ENCODE results near the gene MGP. TPM values are rescaled to one million over a fixed set of nuclear protein-coding genes. Genes with fewer than 3 reads are reported as not detected.
A peak's percentile ranks its signal among the peaks of the same experiment; 100 is the strongest.

MGP gene
- polyA plus RNA-seq, 1 of the 3 experiments (the other 2 are of a cell fraction): 76.2 TPM

DNA sequence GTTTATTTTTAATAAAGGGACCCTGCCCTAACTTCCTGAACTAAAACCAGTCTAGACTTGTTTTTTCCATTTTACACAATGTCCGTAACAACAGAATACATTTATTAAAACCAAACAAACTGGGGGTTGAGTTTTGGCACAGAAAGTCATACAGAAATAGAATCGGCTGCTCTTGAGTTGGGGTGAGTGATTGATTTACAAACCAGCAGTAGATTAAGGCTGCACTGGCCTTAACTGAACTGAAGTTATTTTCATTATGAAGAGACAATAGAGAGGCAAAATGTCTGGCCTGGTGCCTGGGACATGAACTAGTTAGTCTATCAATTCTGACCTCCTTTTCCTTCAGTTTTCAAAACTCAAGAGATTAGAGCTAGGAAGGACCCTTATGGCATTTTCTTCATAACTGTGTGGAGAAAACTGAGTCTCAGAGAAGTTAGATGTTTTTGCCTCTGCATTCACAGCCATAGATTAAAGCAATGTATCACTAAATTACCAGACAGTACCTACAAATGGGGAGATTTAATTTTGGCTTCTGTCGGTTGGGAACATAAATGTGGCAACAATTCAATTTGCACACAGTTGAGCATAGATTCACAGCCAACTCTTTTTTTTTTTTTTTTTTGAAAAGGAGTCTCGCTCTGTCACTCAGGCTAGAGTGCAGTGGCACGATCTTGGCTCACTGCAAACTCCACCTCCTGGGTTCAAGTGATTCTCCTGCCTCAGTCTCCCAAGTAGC, 19.8 kb upstream of the MGP start (continued):
- TF ChIP-seq, protein P1, sequence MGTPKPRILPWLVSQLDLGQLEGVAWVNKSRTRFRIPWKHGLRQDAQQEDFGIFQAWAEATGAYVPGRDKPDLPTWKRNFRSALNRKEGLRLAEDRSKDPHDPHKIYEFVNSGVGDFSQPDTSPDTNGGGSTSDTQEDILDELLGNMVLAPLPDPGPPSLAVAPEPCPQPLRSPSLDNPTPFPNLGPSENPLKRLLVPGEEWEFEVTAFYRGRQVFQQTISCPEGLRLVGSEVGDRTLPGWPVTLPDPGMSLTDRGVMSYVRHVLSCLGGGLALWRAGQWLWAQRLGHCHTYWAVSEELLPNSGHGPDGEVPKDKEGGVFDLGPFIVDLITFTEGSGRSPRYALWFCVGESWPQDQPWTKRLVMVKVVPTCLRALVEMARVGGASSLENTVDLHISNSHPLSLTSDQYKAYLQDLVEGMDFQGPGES (IDR thresholded peaks at IDR 0.05; ENCODE audit: low read depth, low read length): no peak
- TF ChIP-seq FOXJ3 (CRISPR knock-in tag; IDR thresholded peaks at IDR 0.05): no peak

DNA sequence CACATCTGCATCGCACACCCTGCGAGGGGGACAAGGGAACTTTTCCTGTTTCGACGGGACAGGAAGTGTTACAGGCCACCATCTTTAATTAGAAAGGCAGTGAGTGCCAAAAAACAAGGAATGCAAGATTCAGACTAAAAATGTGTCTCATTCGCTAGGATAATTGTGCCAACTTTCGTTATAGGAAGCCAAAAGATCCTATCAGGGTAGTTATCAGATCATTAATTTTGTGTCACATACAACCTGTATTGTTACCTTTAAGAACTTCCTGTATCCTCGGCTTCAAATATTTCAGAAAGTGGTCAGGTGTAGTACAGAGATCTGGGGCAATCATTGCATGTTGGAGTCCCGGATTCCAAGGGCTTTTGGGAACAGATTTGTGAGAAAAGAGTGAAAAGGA, 19.2 kb upstream of the MGP start:
- no peaks in the 10 kb centered on the region for H3K79me2 ChIP-seq (ENCODE audit: insufficient read depth)
- H3K4me3 ChIP-seq (ENCODE audit: low read depth in 2 of 2, low read length in 1 of 2): no peak overlapping the region
- H4K20me1 ChIP-seq (ENCODE audit: insufficient read depth): no peaks in the 10 kb centered on the region
- H3K4me2 ChIP-seq: no peak overlapping the region
- 0 out of 2 replicates have a peak overlapping the region, but pooled peaks have one; percentile 45 for H2AFZ ChIP-seq (ENCODE audit: low read depth)
- CTCF ChIA-PET: no interaction called here
- no peaks in the 10 kb centered on the region for H3F3A ChIP-seq (replicated peaks; ENCODE audit: insufficient read depth)
- H3K9me3 ChIP-seq: no peaks in the 10 kb centered on the region
- no peak overlapping the region for H3K9ac ChIP-seq
- H3K27ac ChIP-seq (ENCODE audit: low read depth in 2 of 2, low read length in 1 of 2): no peak overlapping the region; a peak in 1 of 4 replicates
- POLR2A ChIA-PET: no interaction called here
- H3K9me2 ChIP-seq: no peaks in the 10 kb centered on the region
- H3K36me3 ChIP-seq (replicated peaks in 1 of 2; ENCODE audit: control insufficient read depth in 1 of 2, insufficient read depth in 2 of 2, low read length in 1 of 2): no peaks in the 10 kb centered on the region
- no peaks in the 10 kb centered on the region for H3K27me3 ChIP-seq (ENCODE audit: insufficient read depth)
- TF ChIP-seq ELF1 (IDR thresholded peaks at IDR 0.05): no peak
- TF ChIP-seq, protein P2, sequence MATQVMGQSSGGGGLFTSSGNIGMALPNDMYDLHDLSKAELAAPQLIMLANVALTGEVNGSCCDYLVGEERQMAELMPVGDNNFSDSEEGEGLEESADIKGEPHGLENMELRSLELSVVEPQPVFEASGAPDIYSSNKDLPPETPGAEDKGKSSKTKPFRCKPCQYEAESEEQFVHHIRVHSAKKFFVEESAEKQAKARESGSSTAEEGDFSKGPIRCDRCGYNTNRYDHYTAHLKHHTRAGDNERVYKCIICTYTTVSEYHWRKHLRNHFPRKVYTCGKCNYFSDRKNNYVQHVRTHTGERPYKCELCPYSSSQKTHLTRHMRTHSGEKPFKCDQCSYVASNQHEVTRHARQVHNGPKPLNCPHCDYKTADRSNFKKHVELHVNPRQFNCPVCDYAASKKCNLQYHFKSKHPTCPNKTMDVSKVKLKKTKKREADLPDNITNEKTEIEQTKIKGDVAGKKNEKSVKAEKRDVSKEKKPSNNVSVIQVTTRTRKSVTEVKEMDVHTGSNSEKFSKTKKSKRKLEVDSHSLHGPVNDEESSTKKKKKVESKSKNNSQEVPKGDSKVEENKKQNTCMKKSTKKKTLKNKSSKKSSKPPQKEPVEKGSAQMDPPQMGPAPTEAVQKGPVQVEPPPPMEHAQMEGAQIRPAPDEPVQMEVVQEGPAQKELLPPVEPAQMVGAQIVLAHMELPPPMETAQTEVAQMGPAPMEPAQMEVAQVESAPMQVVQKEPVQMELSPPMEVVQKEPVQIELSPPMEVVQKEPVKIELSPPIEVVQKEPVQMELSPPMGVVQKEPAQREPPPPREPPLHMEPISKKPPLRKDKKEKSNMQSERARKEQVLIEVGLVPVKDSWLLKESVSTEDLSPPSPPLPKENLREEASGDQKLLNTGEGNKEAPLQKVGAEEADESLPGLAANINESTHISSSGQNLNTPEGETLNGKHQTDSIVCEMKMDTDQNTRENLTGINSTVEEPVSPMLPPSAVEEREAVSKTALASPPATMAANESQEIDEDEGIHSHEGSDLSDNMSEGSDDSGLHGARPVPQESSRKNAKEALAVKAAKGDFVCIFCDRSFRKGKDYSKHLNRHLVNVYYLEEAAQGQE (IDR thresholded peaks at IDR 0.05; ENCODE audit: low read depth, low read length): no peak
- no peak for TF ChIP-seq MEF2A (IDR thresholded peaks at IDR 0.05; ENCODE audit: borderline replicate concordance, low read depth)
- TF ChIP-seq, protein P3, sequence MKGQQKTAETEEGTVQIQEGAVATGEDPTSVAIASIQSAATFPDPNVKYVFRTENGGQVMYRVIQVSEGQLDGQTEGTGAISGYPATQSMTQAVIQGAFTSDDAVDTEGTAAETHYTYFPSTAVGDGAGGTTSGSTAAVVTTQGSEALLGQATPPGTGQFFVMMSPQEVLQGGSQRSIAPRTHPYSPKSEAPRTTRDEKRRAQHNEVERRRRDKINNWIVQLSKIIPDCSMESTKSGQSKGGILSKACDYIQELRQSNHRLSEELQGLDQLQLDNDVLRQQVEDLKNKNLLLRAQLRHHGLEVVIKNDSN (IDR thresholded peaks at IDR 0.05; ENCODE audit: borderline replicate concordance, low read depth): no peak
- TF ChIP-seq SMC3 (IDR thresholded peaks at IDR 0.05; ENCODE audit: low read depth, low read length): no peak
- no peak for TF ChIP-seq TAF1 (IDR thresholded peaks at IDR 0.05; ENCODE audit: borderline replicate concordance, low read depth, low read length)
- no peak for TF ChIP-seq TCF12 (IDR thresholded peaks at IDR 0.05)
- no peak for TF ChIP-seq SIN3A (IDR thresholded peaks at IDR 0.05; ENCODE audit: borderline replicate concordance, low read depth, low read length)
- no peak for TF ChIP-seq CHD2 (IDR thresholded peaks at IDR 0.05; ENCODE audit: low read length, partially characterized antibody)
- no peak for TF ChIP-seq GATA2 (CRISPR knock-in tag; IDR thresholded peaks at IDR 0.05)
- no peak for TF ChIP-seq TEAD4 (IDR thresholded peaks at IDR 0.05; ENCODE audit: borderline replicate concordance, insufficient read depth)
- no peak for TF ChIP-seq FOSL2 (IDR thresholded peaks at IDR 0.05; ENCODE audit: borderline replicate concordance, low read depth)
- TF ChIP-seq POLR2AphosphoS5 (IDR thresholded peaks at IDR 0.05; ENCODE audit: low read depth, low read length): no peak
- no peak for TF ChIP-seq YY1 (IDR thresholded peaks at IDR 0.05; ENCODE audit: low read depth)
- TF ChIP-seq JUND (IDR thresholded peaks at IDR 0.05): no peak
- TF ChIP-seq, protein P4, sequence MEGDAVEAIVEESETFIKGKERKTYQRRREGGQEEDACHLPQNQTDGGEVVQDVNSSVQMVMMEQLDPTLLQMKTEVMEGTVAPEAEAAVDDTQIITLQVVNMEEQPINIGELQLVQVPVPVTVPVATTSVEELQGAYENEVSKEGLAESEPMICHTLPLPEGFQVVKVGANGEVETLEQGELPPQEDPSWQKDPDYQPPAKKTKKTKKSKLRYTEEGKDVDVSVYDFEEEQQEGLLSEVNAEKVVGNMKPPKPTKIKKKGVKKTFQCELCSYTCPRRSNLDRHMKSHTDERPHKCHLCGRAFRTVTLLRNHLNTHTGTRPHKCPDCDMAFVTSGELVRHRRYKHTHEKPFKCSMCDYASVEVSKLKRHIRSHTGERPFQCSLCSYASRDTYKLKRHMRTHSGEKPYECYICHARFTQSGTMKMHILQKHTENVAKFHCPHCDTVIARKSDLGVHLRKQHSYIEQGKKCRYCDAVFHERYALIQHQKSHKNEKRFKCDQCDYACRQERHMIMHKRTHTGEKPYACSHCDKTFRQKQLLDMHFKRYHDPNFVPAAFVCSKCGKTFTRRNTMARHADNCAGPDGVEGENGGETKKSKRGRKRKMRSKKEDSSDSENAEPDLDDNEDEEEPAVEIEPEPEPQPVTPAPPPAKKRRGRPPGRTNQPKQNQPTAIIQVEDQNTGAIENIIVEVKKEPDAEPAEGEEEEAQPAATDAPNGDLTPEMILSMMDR (IDR thresholded peaks at IDR 0.05): no peak
- no peak for TF ChIP-seq RAD21 (IDR thresholded peaks at IDR 0.05; ENCODE audit: low read length)
- TF ChIP-seq, protein P1 (IDR thresholded peaks at IDR 0.05; ENCODE audit: low read depth, low read length): no peak
- DNase-seq: no peak
- H3K4me1 ChIP-seq (ENCODE audit: control insufficient read depth in 1 of 2, insufficient read depth in 2 of 2, low read depth in 1 of 2, low read length in 1 of 2): no peaks in the 10 kb centered on the region; a peak in 1 of 4 replicates
- 83% methylated on average over 8 of the region's 8 CpGs for whole genome bisulfite sequencing (ENCODE audit: low lambda C conversion rate)

Data from SK-N-SH (cell line).